Measurements from ENCODE around the gene ZNF546. TPM values are rescaled to one million over a fixed set of nuclear protein-coding genes. Genes with fewer than 3 reads are reported as not detected.
A peak's percentile ranks its signal among the peaks of the same experiment; 100 is the strongest.

ZNF546 gene
- total and polyA plus RNA-seq, 2 donors (not counting 3 experiments of a cell fraction or from before 2014, with no cell fraction given): 1.0 to 4.3 TPM

GRCh38 chr19:39969681-39970424 lies 27.0 kb upstream of the ZNF546 start:
- intact Hi-C loops (cut with micrococcal nuclease) (loop anchor here (1.0 to 5.0 kb wide), 2 partner anchors 73 to 177 kb away; no protein-coding TSS in a partner anchor), dilution Hi-C loops (cut with MboI; ENCODE audit: extremely low pct_ligation_motif_present, low sequenced_read_pairs) (no loop called here)
- Histone ChIP-seq H3K27me3 (ENCODE audit: control insufficient read depth in 2 of 2, insufficient read depth in 2 of 2, low read length in 2 of 2) (no peaks in the 10 kb centered on the region), H3K4me1 (ENCODE audit: control insufficient read depth, extremely low read depth, insufficient read depth, low read length) (peaks cover 13% of the 10 kb centered on the region), H3K9me3 (replicated peaks; ENCODE audit: control insufficient read depth, insufficient read depth, low read length) (no peaks in the 10 kb centered on the region), H3K4me2 (ENCODE audit: insufficient read depth, low read length) (peak overlapping the region; percentile 93), H2AFZ (ENCODE audit: low read depth, low read length) (peak overlapping the region; percentile 75), H3K9ac (replicated peaks; ENCODE audit: extremely low read depth, insufficient read depth, low read length) (peak overlapping the region; percentile 67), H3K4me3 (replicated peaks in 1 of 3; ENCODE audit: insufficient read depth in 1 of 3, low read depth in 1 of 3, low read length in 3 of 3) (peak overlapping the region; percentile 46 to 74 (median 70)), H4K20me1 (replicated peaks; ENCODE audit: control insufficient read depth, extremely low read depth, insufficient read depth, low read length) (no peaks in the 10 kb centered on the region), H3K36me3 (ENCODE audit: control insufficient read depth in 2 of 2, extremely low read depth in 1 of 2, insufficient read depth in 2 of 2, low read length in 2 of 2) (peaks cover 6 to 15% of the 10 kb centered on the region in 2 experiments), H3K79me2 (ENCODE audit: control insufficient read depth, insufficient read depth, low read length) (peaks cover 17% of the 10 kb centered on the region), H3K9me1 (replicated peaks; ENCODE audit: control insufficient read depth, extremely low read depth, insufficient read depth, low read length) (no peaks in the 10 kb centered on the region), H3K27ac (ENCODE audit: insufficient read depth, low read depth, low read length) (peak overlapping the region; percentile 41)
- BruUV-seq (replicated peaks): no TSS peak
- POLR2A ChIA-PET: interaction anchor here (0.8 to 1.2 kb wide), 3 partner anchors 121 to 174 kb away, joined by 3 to 5 read pairs (median 4); partner anchors contain the start of gene ZNF780A
- DNase-seq (ENCODE audit: low read depth, low spot score) (no peak), FAIRE-seq (peak; percentile 15)
- TF ChIP-seq FOS (IDR thresholded peaks at IDR 0.05; ENCODE audit: borderline replicate concordance, insufficient read depth, low read length) (no peak), GATA2 (IDR thresholded peaks at IDR 0.05; ENCODE audit: insufficient read depth, insufficient read length, low read depth, low read length) (no peak), JUN (IDR thresholded peaks at IDR 0.05; ENCODE audit: borderline replicate concordance, insufficient read depth, insufficient read length, low read depth) (no peak), EZH2 (IDR thresholded peaks at IDR 0.05; ENCODE audit: borderline replicate concordance, low read depth, low read length, severe bottlenecking) (no peak), POLR2A (IDR thresholded peaks at IDR 0.05; ENCODE audit: low read depth, low read length) (no peak), POLR2AphosphoS5 (IDR thresholded peaks at IDR 0.05; ENCODE audit: insufficient read depth, low read depth, low read length) (no peak), MYC (IDR thresholded peaks at IDR 0.05; ENCODE audit: low read depth, low read length) (no peak)
- TF ChIP-seq, protein P1, sequence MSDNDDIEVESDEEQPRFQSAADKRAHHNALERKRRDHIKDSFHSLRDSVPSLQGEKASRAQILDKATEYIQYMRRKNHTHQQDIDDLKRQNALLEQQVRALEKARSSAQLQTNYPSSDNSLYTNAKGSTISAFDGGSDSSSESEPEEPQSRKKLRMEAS (IDR thresholded peaks at IDR 0.05; ENCODE audit: insufficient read depth, insufficient read length): no peak
- TF ChIP-seq, protein P2, sequence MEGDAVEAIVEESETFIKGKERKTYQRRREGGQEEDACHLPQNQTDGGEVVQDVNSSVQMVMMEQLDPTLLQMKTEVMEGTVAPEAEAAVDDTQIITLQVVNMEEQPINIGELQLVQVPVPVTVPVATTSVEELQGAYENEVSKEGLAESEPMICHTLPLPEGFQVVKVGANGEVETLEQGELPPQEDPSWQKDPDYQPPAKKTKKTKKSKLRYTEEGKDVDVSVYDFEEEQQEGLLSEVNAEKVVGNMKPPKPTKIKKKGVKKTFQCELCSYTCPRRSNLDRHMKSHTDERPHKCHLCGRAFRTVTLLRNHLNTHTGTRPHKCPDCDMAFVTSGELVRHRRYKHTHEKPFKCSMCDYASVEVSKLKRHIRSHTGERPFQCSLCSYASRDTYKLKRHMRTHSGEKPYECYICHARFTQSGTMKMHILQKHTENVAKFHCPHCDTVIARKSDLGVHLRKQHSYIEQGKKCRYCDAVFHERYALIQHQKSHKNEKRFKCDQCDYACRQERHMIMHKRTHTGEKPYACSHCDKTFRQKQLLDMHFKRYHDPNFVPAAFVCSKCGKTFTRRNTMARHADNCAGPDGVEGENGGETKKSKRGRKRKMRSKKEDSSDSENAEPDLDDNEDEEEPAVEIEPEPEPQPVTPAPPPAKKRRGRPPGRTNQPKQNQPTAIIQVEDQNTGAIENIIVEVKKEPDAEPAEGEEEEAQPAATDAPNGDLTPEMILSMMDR (IDR thresholded peaks at IDR 0.05; ENCODE audit: extremely low read depth in 1 of 2, insufficient read depth in 1 of 2, low read depth in 1 of 2, low read length in 2 of 2): no peak
- CTCF ChIA-PET: interaction anchor here (0.8 to 3.2 kb wide), 28 partner anchors 8 to 665 kb away, joined by 3 to 43 read pairs (median 5); partner anchors contain the start of genes DYRK1B, FBL, ZNF546 and ZNF780A

Measured in endothelial cell of umbilical vein (primary cell).